BE2C (cell line): ENCODE data around the gene BORCS6.

Source experiments
- DNase-seq: peaks from one replicate; pipeline ENCODE4 v3.0.0-alpha.2; 2020
- H3K27me3 ChIP-seq: fragments of 250-450 bp; sonication (Bioruptor Pico); 2 replicates; pipeline ENCODE4 v1.5.1; 2020; ENCODE audit warnings: mild to moderate bottlenecking
- H3K36me3 ChIP-seq: fragments of 250-450 bp; sonication (Bioruptor Pico); 2 replicates; pipeline ENCODE4 v1.5.1; 2020; ENCODE audit warnings: mild to moderate bottlenecking
- H3K4me1 ChIP-seq: fragments of 250-450 bp; sonication (Bioruptor Pico); 2 replicates; pipeline ENCODE4 v1.5.1; 2020
- H3K4me3 ChIP-seq: 2 replicates; pipeline ENCODE4 v1.5.1; 2011; ENCODE audit warnings: low read depth, low read length
- H3K9me3 ChIP-seq: fragments of 250-450 bp; sonication (Bioruptor Pico); 2 replicates; pipeline ENCODE4 v1.5.1; 2020
- TF ChIP-seq, protein P1 (sequence below): IDR thresholded peaks from 2 replicates; pipeline ENCODE4 v1.5.1; 2012; ENCODE audit warnings: mild to moderate bottlenecking, low read depth, low read length

Gene BORCS6

DNA sequence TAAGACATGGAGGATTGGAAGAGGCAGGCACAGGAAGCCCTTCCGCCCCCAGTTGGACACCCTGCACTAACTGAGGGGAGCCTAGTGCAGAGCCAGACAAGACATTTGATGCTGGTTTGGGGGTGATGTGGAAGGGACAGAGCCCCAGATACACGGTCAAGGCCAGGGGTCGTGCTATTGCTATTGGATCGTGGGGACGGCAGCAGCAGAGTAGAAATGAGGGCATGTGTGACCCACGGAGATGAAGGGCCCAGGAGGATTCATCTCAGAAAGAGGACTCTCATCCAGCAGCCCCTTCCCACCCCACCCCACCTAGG lies 25.2 kb downstream of the BORCS6 start:
- H3K4me1 ChIP-seq: peaks cover 7% of the 10 kb centered on the region
- TF ChIP-seq, protein P1, sequence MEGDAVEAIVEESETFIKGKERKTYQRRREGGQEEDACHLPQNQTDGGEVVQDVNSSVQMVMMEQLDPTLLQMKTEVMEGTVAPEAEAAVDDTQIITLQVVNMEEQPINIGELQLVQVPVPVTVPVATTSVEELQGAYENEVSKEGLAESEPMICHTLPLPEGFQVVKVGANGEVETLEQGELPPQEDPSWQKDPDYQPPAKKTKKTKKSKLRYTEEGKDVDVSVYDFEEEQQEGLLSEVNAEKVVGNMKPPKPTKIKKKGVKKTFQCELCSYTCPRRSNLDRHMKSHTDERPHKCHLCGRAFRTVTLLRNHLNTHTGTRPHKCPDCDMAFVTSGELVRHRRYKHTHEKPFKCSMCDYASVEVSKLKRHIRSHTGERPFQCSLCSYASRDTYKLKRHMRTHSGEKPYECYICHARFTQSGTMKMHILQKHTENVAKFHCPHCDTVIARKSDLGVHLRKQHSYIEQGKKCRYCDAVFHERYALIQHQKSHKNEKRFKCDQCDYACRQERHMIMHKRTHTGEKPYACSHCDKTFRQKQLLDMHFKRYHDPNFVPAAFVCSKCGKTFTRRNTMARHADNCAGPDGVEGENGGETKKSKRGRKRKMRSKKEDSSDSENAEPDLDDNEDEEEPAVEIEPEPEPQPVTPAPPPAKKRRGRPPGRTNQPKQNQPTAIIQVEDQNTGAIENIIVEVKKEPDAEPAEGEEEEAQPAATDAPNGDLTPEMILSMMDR: no peak
- H3K27me3 ChIP-seq: no peaks in the 10 kb centered on the region
- peaks cover 1% of the 10 kb centered on the region for H3K36me3 ChIP-seq
- no peak overlapping the region for H3K4me3 ChIP-seq
- DNase-seq: no peak
- H3K9me3 ChIP-seq: no peaks in the 10 kb centered on the region

DNA sequence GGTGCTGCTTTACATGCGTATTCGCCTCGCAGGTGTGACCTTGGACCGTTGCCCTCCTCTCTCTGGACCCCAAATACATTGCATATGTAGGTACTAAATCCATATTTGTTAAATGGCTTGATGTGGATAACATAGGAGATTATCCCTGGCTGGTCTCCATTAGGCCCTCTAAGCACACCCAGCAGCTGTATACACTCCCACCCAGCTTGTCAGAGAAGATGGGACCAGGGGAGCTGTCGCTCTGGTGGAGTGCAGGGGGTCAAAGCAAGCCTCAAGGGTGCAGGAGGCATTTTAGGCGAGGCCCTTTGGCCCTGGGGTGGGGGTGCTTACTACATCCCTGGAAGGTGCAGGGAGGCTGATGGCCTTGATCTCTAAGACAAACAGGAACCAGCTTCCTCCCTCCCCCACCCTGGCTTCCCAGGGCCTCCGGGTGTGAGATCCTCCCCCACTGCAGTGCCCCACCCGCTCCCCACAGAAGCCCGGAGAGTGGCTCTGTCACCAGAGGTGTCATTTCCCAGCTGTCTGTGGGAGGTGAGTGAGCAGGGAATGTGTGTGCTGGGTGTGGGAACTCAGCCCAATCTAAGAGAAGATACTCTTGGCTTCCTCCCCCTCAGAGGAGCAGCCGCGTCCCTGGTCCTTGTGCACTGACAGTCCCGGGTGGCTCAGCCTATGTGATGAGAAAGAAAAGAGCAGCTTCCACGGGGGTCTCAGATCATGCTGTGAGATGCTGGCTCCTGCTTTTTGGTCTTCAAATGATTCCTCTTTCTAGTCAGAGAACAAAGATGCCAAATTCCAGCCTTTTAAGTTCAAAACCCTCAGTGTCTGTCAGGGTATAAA lies 25.8 kb downstream of the BORCS6 start:
- Histone ChIP-seq H3K4me3 (no peak overlapping the region), H3K9me3 (no peaks in the 10 kb centered on the region), H3K36me3 (peaks cover 6% of the 10 kb centered on the region), H3K27me3 (no peaks in the 10 kb centered on the region), H3K4me1 (peaks cover 7% of the 10 kb centered on the region)
- TF ChIP-seq, protein P1: no peak
- no peak for DNase-seq

DNA sequence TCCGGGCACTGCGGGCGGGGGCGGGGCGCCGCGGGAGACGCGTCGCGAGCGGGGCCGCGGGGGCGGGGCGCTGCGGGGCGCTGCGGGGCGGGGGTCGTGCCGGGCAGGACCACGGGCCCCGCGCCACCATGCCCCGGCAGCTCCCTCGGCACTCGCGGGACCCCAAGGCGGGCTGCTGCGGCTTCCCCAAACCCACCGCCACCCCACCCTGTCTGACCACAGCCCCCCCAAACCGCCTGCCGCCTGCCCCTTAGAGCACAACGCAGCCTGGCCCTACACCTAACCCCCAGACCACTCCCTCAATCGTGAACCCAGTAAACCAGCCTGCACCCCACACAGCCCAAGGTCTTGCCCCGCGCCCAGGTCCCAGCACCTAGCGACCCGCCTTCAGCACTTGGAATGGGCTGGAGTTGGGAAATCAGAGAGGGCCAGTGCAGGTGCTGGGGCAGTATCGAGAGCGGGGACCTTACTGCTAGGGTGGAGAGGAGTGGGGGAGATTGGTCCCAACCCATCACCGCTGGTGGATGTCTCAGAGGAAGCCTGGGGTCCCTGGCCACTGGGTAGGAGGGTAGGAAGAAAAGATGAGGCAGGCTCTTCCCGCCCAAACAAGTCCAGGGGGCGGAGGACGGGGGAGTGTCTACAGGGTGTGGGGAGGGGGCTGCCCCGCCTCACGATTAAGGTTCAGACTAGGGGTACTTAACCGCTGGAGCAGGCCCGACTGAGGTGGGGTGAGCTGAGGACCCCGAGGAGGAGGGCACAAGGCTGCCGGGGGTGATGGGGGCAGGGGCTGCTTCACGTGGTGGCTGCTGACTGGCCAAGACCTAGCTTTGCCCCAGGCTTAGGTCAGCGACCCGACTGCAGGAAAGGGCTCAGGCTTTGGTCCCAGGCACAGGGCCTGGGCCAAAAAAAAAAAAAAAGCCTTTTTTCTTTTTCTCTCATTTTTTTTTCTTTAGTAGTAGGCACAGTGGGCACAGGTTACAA lies 26.7 kb downstream of the BORCS6 start:
- no peaks in the 10 kb centered on the region for H3K27me3 ChIP-seq
- H3K4me1 ChIP-seq: peaks cover 7% of the 10 kb centered on the region
- TF ChIP-seq, protein P1: no peak
- no peak for DNase-seq
- H3K4me3 ChIP-seq: peak overlapping the region; percentile 56
- peaks cover 6% of the 10 kb centered on the region for H3K36me3 ChIP-seq
- H3K9me3 ChIP-seq: no peaks in the 10 kb centered on the region

DNA sequence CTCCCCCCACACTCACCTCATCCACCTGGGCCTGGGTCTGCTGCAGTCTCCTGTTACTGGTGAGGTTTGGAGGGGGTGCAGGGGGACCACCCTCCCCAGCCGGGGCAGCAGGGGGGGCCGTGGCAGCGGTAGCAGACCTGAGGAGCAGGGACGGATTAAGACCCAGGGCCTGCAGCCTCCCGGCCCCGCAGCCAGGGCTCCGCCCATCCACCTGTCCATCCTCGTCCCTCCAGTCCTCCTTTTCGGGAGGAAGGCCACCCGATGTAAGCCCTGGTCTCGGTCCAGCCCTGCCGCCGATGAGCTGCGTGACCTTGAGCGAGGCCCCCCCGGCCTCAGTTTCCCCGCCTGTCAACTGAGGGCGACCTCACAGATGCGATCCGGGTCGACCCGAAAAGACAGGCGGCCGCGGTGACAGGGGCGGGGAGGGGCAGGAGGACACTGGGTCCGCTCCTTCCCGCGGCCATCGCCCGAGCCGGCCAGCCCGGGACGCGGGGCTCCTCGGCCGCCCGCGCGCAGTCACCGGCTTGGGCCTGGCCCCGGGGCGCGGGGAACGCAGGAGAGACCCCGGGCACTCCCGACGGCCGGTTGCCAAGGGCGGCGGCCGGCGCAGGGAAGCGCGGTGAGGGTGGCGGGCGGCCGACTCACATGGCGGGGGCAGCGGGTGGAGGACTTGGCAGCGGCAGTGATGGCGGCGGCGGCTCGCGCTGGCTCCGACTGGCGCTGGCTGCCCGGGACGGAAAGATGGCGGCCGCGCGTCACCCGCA lies 27.6 kb downstream of the BORCS6 start, which contains the start of gene VAMP2:
TSS of gene VAMP2 (minus strand) at position 716 of the 764 bp plus-strand sequence. CDS start at position 647, 69 bp downstream.
- Histone ChIP-seq H3K27me3 (no peaks in the 10 kb centered on the region), H3K4me3 (peak within 1 kb of the TSS; percentile 71), H3K9me3 (no peaks in the 10 kb centered on the region), H3K4me1 (peaks cover 7% of the 10 kb centered on the region), H3K36me3 (peaks cover 6% of the 10 kb centered on the region)
- peak; percentile 76 for DNase-seq
- TF ChIP-seq, protein P1: no peak

DNA sequence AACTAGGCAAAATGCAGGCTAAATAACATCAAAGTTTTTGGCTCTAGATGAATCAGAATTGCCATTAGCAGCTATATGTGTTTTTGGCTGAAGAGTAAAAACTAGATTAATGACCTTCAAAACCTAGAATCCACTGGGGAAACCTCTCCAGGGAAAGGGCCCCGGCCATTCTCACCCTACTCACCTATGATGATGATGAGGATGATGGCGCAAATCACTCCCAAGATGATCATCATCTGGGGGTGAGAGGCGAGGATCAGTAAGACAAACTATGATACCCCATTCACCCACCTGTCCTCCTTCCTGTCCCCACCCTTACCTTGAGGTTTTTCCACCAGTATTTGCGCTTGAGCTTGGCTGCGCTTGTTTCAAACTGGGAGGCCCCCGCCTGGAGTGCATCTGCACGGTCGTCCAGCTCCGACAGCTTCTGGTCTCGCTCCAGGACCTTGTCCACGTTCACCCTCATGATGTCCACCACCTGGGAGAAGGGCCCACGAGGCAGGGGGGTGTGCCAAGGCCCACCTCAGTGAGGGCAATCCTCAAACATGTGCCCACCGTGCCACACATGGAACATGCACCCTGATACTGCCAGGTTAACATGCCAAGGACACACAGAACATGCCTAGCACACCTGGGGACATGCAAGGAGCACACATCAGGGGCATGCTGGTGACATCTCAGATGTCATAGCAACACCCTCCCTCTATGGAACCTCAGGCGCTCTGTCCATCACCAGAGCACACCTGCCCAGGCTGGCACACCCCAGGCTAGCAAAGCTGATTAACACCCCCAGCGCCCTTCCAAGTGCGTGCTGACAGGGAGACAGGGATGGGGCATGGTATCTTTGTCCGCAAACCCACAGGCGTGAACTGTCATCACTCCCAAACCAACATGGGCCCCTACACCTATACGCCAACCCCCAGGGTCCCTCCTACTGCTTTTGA lies 28.4 kb downstream of the BORCS6 start:
- H3K4me1 ChIP-seq: peaks cover 7% of the 10 kb centered on the region
- DNase-seq: no peak
- H3K27me3 ChIP-seq: no peaks in the 10 kb centered on the region
- TF ChIP-seq, protein P1: no peak
- peak overlapping the region; percentile 71 for H3K4me3 ChIP-seq
- H3K9me3 ChIP-seq: no peaks in the 10 kb centered on the region
- H3K36me3 ChIP-seq: peaks cover 6% of the 10 kb centered on the region
